H9 (cell line): ENCODE measurements around the gene SHANK3. TPM values are rescaled to one million over a fixed set of nuclear protein-coding genes. Genes with fewer than 3 reads are reported as not detected.

Source experiments
- DNase-seq: peaks from one replicate; pipeline ENCODE4 v3.0.0-alpha.2; 2017
- H2AFZ ChIP-seq: one replicate; pipeline ENCODE4 v1.6.1; 2013; ENCODE audit warnings: mild to moderate bottlenecking, low read length, control low read depth, moderate library complexity
- H2AK5ac ChIP-seq: 2 replicates; pipeline ENCODE4 v1.6.1; 2013; ENCODE audit warnings: low read length, control low read depth, mixed read lengths; ENCODE audit not compliant: insufficient read length
- H2BK120ac ChIP-seq: one replicate; pipeline ENCODE4 v1.6.1; 2013; ENCODE audit warnings: low read depth, mild to moderate bottlenecking, low read length, control low read depth, inconsistent platforms; ENCODE audit not compliant: poor library complexity, severe bottlenecking
- H2BK12ac ChIP-seq: 2 replicates; pipeline ENCODE4 v1.6.1; 2013; ENCODE audit warnings: low read length, control low read depth, mixed read lengths, low read depth; ENCODE audit not compliant: insufficient read length
- H2BK15ac ChIP-seq: 2 replicates; pipeline ENCODE4 v1.6.1; 2013; ENCODE audit warnings: low read depth, low read length, control low read depth
- H2BK20ac ChIP-seq: one replicate; pipeline ENCODE4 v1.6.1; 2013; ENCODE audit warnings: low read depth, mild to moderate bottlenecking, low read length, control low read depth, inconsistent platforms; ENCODE audit not compliant: poor library complexity, severe bottlenecking
- H2BK5ac ChIP-seq: 2 replicates; pipeline ENCODE4 v1.6.1; 2013; ENCODE audit warnings: low read length, control low read depth, mixed read lengths; ENCODE audit not compliant: insufficient read length
- H3K14ac ChIP-seq: 2 replicates; pipeline ENCODE4 v1.6.1; 2013; ENCODE audit warnings: low read length, control low read depth; ENCODE audit not compliant: insufficient read depth
- H3K18ac ChIP-seq: 2 replicates; pipeline ENCODE4 v1.6.1; 2013; ENCODE audit warnings: low read depth, mild to moderate bottlenecking, mixed read lengths, low read length, control low read depth; ENCODE audit not compliant: insufficient read length
- H3K23ac ChIP-seq: 2 replicates; pipeline ENCODE4 v1.6.1; 2013; ENCODE audit warnings: low read length, control low read depth, mixed read lengths, low read depth; ENCODE audit not compliant: insufficient read length
- H3K23me2 ChIP-seq: 2 replicates; pipeline ENCODE4 v1.6.1; 2013; ENCODE audit warnings: low read depth, mild to moderate bottlenecking, mixed read lengths, low read length, control low read depth; ENCODE audit not compliant: insufficient read length, poor library complexity, severe bottlenecking
- H3K27ac ChIP-seq: 2 replicates; pipeline ENCODE4 v1.5.1; 2013; ENCODE audit warnings: low read length, control low read depth, mixed read lengths, low read depth; ENCODE audit not compliant: insufficient read length
- H3K27me3 ChIP-seq: 2 replicates; pipeline ENCODE4 v1.6.1; 2013; ENCODE audit warnings: low read length, control low read depth, inconsistent platforms; ENCODE audit not compliant: insufficient read depth
- H3K4ac ChIP-seq: 2 replicates; pipeline ENCODE4 v1.6.1; 2013; ENCODE audit warnings: low read depth, mild to moderate bottlenecking, control low read depth, inconsistent platforms, low read length, moderate library complexity
- H3K4me1 ChIP-seq: 2 replicates; pipeline ENCODE4 v1.6.1; 2013; ENCODE audit warnings: low read length, control low read depth, inconsistent platforms; ENCODE audit not compliant: insufficient read depth
- H3K4me2 ChIP-seq: 2 replicates; pipeline ENCODE4 v1.6.1; 2013; ENCODE audit warnings: low read length, control low read depth, mixed read lengths; ENCODE audit not compliant: insufficient read length, insufficient read depth
- H3K56ac ChIP-seq: 2 replicates; pipeline ENCODE4 v1.6.1; 2013; ENCODE audit warnings: low read depth, mild to moderate bottlenecking, mixed read lengths, low read length, control low read depth; ENCODE audit not compliant: insufficient read length
- H3K79me1 ChIP-seq: 2 replicates; pipeline ENCODE4 v1.6.1; 2013; ENCODE audit warnings: low read depth, mild to moderate bottlenecking, moderate library complexity, low read length, control low read depth, inconsistent platforms; ENCODE audit not compliant: insufficient read depth, poor library complexity, severe bottlenecking
- H3K79me2 ChIP-seq: 2 replicates; pipeline ENCODE4 v1.6.1; 2013; ENCODE audit warnings: low read length, control low read depth, inconsistent platforms; ENCODE audit not compliant: insufficient read depth
- H3K9ac ChIP-seq: 2 replicates; pipeline ENCODE4 v1.6.1; 2013; ENCODE audit warnings: low read length, control low read depth, mixed read lengths; ENCODE audit not compliant: insufficient read length; ENCODE audit errors: extremely low read depth
- H3K9me3 ChIP-seq: one replicate; pipeline ENCODE4 v1.6.1; 2013; ENCODE audit warnings: low read depth, low read length, inconsistent platforms; ENCODE audit not compliant: control insufficient read depth
- H3T11ph ChIP-seq: one replicate; pipeline ENCODE4 v1.6.1; 2013; ENCODE audit warnings: mild to moderate bottlenecking, low read length, control low read depth, inconsistent platforms
- H4K20me1 ChIP-seq: one replicate; pipeline ENCODE4 v1.6.1; 2013; ENCODE audit not compliant: control insufficient read depth, insufficient read length, insufficient read depth
- H4K5ac ChIP-seq: 2 replicates; pipeline ENCODE4 v1.6.1; 2013; ENCODE audit warnings: low read depth, mild to moderate bottlenecking, mixed read lengths, low read length, control low read depth; ENCODE audit not compliant: insufficient read length
- H4K8ac ChIP-seq: replicated peaks from 2 replicates; pipeline ENCODE4 v1.6.1; 2013; ENCODE audit warnings: low read length, control low read depth, mixed read lengths, low read depth; ENCODE audit not compliant: insufficient read length
- H4K91ac ChIP-seq: 2 replicates; pipeline ENCODE4 v1.6.1; 2013; ENCODE audit warnings: low read depth, mild to moderate bottlenecking, moderate library complexity, mixed read lengths, low read length, control low read depth; ENCODE audit not compliant: insufficient read length
- H3K27ac Mint-ChIP-seq, 3 experiments: 2 replicates in 2 of 3; 3 replicates in 1 of 3; pipeline ENCODE4 v1.8.0; 2020 to 2021; ENCODE audit warnings: mixed read lengths in 3 of 3, mild to moderate bottlenecking in 1 of 3, moderate library complexity in 1 of 3
- H3K27me3 Mint-ChIP-seq: 2 replicates; pipeline ENCODE4 v1.8.0; 2021; ENCODE audit warnings: low read depth, mild to moderate bottlenecking, moderate library complexity, mixed read lengths
- H3K36me3 Mint-ChIP-seq, 3 experiments: 2 replicates in 2 of 3; 3 replicates in 1 of 3; pipeline ENCODE4 v1.8.0; 2020 to 2021; ENCODE audit warnings: low read depth in 3 of 3, mixed read lengths in 3 of 3; ENCODE audit not compliant: insufficient read depth in 1 of 3
- H3K4me1 Mint-ChIP-seq, 2 experiments: 2 replicates each; pipeline ENCODE4 v1.8.0; 2020; ENCODE audit warnings: mixed read lengths in 2 of 2
- H3K4me3 Mint-ChIP-seq, 2 experiments: 2 replicates in 1 of 2; 3 replicates in 1 of 2; pipeline ENCODE4 v1.8.0; 2020 to 2021; ENCODE audit warnings: mild to moderate bottlenecking in 2 of 2, mixed read lengths in 2 of 2, moderate library complexity in 1 of 2
- H3K9me3 Mint-ChIP-seq, 2 experiments: 2 replicates in 1 of 2; 3 replicates in 1 of 2; pipeline ENCODE4 v1.8.0; 2020; ENCODE audit warnings: mild to moderate bottlenecking in 2 of 2, mixed read lengths in 2 of 2, moderate library complexity in 1 of 2
- WGBS: extraction: QIAGEN DNeasy Blood & Tissue Kit; methylation state at CpG from one replicate; pipeline ENCODE4 v1.1.7; 2013; ENCODE audit warnings: missing lambda C conversion rate, low lambda C conversion rate, mixed read lengths; ENCODE audit not compliant: insufficient read length; ENCODE audit errors: extremely low coverage; 5-methylcytosine and 5-hydroxymethylcytosine counted together
- total RNA-seq: library from RNA; stranded (reverse); gene quantifications from 2 replicates; pipeline ENCODE4 v1.2.1, GENCODE V29; 2021
- TF ChIP-seq, protein P1 (sequence below): fragments of 200-600 bp; sonication (generic); conservative IDR thresholded peaks from 3 replicates; pipeline ENCODE4 v1.8.0; 2021; ENCODE audit warnings: antibody characterized with exemption, mild to moderate bottlenecking

Gene SHANK3
- total RNA-seq, 1 experiment from 2014 or later: 8.7 TPM

DNA sequence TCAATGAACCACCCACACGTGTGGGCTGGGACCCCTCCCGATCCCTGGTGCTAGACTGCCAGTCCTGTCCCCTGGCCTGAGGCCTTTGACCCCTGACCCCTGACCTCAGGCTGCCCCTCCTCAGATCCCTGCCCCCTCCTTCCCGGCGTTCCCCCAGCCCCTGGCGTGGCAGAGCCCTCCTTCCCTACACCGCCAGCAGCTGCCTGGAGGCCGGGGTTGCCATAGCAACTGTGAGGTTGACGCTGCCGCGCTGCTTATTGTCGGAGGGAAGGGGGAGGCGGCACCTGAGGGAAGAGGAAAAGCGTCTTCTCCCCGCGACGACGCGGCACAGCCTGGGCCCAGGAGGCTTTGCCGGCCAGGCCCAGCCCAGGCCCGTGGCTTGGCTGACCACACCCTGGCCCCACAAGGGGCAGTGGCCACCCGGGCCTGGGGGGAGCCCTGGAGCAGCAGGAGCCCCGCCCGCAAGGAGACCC lies 32.6 kb downstream of the SHANK3 start:
- H2BK20ac ChIP-seq: no peak overlapping the region
- peak overlapping the region; percentile 33 to 48; a peak in 3 of 5 replicates for H3K4me3 Mint-ChIP-seq
- H2BK12ac ChIP-seq: no peak overlapping the region
- no peak overlapping the region for H4K91ac ChIP-seq
- H2AFZ ChIP-seq: no peak overlapping the region
- H3K79me2 ChIP-seq: no peaks in the 10 kb centered on the region
- no peaks in the 10 kb centered on the region for H4K20me1 ChIP-seq
- H3K4me1 Mint-ChIP-seq: peaks cover 4 to 14% of the 10 kb centered on the region in 2 experiments; a peak in 2 of 4 replicates
- H3K4me1 ChIP-seq: no peaks in the 10 kb centered on the region
- H3K23me2 ChIP-seq: no peaks in the 10 kb centered on the region
- peaks cover 5% of the 10 kb centered on the region; the same call in 1 of the 2 replicates for H3K27me3 Mint-ChIP-seq
- WGBS: no CpG with 5 or more reads among the region's 23 CpGs
- H2BK5ac ChIP-seq: no peak overlapping the region
- TF ChIP-seq, protein P1, sequence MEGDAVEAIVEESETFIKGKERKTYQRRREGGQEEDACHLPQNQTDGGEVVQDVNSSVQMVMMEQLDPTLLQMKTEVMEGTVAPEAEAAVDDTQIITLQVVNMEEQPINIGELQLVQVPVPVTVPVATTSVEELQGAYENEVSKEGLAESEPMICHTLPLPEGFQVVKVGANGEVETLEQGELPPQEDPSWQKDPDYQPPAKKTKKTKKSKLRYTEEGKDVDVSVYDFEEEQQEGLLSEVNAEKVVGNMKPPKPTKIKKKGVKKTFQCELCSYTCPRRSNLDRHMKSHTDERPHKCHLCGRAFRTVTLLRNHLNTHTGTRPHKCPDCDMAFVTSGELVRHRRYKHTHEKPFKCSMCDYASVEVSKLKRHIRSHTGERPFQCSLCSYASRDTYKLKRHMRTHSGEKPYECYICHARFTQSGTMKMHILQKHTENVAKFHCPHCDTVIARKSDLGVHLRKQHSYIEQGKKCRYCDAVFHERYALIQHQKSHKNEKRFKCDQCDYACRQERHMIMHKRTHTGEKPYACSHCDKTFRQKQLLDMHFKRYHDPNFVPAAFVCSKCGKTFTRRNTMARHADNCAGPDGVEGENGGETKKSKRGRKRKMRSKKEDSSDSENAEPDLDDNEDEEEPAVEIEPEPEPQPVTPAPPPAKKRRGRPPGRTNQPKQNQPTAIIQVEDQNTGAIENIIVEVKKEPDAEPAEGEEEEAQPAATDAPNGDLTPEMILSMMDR: no peak
- H2BK15ac ChIP-seq: no peak overlapping the region
- H3K27me3 ChIP-seq: no peaks in the 10 kb centered on the region
- H3K9me3 ChIP-seq: no peaks in the 10 kb centered on the region
- no peaks in the 10 kb centered on the region for H3K79me1 ChIP-seq
- peak; percentile 91 for DNase-seq
- no peak overlapping the region for H3T11ph ChIP-seq
- no peak overlapping the region for H3K9ac ChIP-seq
- H3K4ac ChIP-seq: no peak overlapping the region
- H4K8ac ChIP-seq: no peak overlapping the region
- no peak overlapping the region for H4K5ac ChIP-seq
- H3K9me3 Mint-ChIP-seq: no peaks in the 10 kb centered on the region
- no peak overlapping the region for H2BK120ac ChIP-seq
- H3K14ac ChIP-seq: no peak overlapping the region
- H3K18ac ChIP-seq: no peak overlapping the region
- no peak overlapping the region for H3K27ac ChIP-seq
- H3K36me3 Mint-ChIP-seq: peaks cover 0 to 12% (median 0%) of the 10 kb centered on the region in 3 experiments; a peak in 3 of 7 replicates
- no peak overlapping the region for H3K4me2 ChIP-seq
- no peak overlapping the region for H3K56ac ChIP-seq
- no peak overlapping the region for H3K27ac Mint-ChIP-seq
- no peak overlapping the region for H2AK5ac ChIP-seq
- H3K23ac ChIP-seq: no peak overlapping the region
